ENCODE measurements around the gene MORN3.
"Not testable (repeated sequence)": the region's sequence is repeated elsewhere in the genome, so short reads cannot be mapped to it uniquely, and the experiment has no call there.

The MORN3 gene

GRCh38 chr12:121689430-121689829 is 20.0 kb upstream of the MORN3 start:
- DNase-seq, result no peak

DNA sequence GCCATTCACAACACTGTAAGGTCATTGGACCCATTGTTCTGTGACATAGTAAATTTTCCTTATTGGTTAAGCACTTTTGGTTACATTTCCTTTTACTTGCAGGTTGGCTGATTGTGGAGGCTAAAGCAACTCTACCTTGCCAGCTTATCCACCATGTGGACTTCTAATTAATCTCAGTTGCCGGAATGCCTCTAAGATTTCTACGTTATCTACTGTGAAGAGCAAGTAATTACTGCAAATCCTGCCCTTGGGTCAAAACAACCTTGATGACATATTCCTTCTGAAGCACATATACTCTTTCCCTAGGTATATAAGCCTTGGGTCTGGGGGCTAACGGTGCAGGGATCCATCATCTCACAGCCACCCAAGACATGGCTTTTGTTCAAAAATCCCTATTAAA is 19.5 kb upstream of the MORN3 start:
- no peak for DNase-seq

DNA sequence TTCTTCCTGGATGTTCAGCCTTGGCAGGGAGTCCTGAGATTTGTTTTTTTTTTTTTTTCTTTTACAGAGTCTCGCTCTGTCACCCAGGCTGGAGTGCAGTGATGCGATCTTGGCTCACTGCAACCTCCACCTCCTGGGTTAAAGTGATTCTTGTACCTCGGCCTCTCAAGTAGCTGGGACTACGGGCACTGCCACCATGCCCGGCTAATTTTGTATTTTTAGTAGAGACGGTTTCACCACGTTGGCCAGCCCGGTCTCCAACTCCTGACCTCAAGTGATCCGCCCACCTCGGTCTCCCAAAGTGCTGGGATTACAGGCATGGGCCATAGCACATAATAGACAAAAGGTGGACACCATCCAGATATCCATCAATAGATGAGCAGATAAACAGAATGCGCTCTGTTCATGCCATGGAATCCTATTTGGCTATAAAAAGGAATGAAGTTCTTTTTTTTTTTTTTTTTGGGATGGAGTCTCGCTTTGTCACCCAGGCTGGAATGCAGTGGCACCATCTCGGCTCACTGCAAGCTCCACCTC is 10.3 kb upstream of the MORN3 start:
- not testable (repeated sequence) for DNase-seq

DNA sequence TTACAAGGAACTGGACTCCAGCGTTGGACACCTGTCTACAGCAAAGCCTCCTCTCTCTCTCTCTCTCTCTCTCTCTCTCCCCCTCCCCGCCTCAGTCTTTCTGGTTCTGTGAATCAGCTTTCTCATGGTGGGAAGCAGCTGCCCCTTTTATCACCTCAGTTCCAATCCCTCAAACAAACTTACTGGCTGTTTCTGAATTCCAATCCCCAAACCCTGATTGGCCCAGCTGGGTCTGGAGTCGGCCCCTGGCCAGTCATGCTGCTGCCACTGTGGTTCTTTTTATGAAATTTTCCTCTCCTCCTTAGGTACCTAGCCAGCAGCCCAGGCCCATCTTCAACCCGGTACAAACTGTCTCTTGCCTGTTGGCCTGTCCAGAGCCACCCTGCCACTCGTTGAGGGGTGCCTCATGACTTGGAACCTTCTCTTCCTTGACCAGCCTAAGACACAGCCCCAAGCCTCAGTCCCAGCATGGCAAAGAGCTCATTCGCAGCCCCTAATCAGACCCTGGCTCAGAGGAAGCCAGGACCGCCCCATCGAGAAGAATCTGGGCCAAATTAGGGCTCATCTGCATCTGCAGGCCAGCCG is 9.4 kb upstream of the MORN3 start:
- DNase-seq, result no peak

- DNase-seq, result no peak
Observed at GRCh38 chr12:121678305-121678704, 8.9 kb upstream of the MORN3 start.

DNA sequence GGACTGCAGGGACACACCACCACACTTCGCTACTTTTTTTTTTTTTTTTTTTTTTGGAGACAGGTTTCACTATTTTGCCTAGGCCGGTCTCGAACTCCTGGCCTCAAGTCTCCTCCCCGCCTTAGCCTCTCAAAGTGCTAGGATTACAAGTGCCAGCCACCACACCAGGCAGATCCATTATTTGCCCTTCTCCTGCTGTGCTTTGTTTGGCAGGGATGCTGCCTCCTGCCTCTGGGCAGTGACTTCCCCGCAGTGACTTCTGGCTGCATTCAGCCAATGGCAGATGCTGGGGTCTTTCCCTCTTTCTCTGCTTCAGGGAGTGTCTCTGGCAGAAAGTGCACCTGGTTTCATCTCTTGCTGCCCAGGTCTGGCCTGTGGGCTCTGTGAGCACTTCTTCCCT is 6.7 kb upstream of the MORN3 start:
- DNase-seq, result no peak

DNA sequence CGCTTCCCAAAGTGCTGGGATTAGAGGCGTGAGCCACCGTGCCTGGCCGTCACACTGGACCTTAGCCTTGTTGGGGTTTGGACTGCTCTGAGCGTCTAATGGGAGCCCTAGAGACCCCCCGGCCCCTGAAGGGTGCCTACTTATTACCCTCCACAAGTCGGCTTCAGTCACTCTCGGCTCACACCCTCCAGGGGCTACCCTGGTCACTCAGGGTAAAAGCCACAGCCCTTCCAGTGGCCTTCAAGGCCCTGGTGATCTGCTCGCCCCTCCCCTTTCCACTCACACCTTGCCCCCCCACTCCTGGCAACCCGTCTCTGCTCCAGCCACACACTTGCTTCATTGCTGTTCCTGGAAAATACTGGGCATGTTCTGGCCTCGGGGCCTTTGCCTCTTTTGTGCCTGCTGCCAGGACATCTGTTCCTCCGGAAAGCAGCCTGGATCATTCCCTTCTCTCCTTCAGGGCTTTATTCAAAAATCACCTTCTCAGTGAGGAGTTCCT is 3.6 kb upstream of the MORN3 start:
- no peak for DNase-seq

DNA sequence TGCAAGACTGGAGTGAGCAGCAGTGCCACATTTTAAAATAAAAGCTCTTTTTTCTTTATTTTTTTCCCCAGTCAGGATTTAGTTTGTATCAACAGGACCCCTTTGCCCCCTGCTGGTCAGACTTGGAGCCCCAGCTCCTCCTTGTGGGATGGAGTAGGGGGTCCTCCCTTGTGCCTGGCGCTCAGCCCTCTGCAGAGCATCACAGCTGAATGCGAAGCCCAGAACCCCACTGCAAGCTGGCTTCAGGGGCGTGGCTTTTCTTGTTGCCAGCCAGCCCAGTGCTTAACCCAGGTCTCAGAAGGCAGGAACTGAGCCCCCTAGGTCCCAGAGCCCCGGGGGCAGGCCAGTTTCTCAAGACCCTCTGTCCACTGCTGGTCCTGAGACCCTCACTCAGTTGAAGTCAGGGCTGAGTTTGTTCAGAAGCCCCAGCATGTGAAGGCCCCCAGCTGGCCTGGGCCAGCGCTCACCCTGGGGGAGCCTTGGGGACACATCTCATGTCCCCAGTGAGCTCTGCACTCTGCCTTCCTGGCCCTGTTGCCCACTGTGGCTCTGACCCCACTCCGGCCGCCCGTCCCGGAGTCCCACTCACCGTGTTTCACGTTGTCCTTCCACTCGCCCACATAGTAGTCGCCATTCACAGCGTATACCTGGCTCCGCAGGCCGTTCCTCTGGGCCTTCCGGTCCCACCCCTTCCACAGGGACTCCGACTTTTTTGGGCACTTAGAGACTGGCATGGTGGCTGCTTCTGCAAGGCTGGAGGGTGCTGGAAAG is 519 bp downstream of the MORN3 start:
- DNase-seq, result peak; percentile 46

- not testable (repeated sequence) for DNase-seq
Observed at GRCh38 chr12:121666829-121667228, 2.6 kb downstream of the MORN3 start.

GRCh38 chr12:121663610-121663929 is 5.9 kb downstream of the MORN3 start:
- DNase-seq, result no peak

- DNase-seq, result not testable (repeated sequence)
Observed at GRCh38 chr12:121661353-121662105, 7.9 kb downstream of the MORN3 start.

- DNase-seq, result no peak
Observed at GRCh38 chr12:121657305-121658008, 12.0 kb downstream of the MORN3 start.

DNA sequence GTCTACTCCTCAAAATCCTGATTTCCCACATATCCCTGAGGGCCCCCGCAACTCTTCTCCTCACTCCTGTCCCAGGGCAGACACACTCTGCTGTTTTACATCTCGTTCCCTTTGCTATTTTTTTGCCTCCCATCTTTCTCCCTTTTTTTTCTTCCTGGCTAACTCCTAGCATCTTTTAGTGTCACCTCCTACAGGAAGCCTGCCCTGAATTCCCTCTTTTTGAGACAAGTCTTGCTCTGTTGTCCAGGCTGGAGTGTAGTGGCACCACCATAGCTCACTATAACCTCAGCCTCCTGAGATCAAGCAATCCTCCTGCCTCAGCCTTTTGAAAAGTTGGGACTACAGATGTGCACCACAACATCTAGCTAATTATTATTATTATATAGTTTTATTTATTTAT is 13.3 kb downstream of the MORN3 start:
- no peak for DNase-seq

DNA sequence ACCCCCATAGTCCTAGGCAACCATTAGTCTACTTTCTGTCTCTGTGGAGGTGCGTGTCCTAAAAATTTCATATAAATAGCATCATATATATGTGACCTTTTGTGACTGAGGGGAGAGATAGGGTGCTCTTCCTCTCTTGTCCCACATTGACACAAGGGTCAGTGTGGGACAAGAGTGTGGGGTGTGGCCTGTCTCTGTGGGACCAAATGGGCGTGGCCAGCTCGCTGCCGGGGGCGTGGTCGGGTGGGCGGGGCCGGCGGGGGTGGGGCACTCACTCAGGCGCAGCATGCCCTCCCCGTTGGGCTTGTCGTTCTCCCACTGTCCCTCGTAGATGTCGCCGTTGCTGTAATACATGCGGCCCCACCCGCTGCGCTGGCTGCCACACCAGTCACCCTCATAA is 15.5 kb downstream of the MORN3 start:
- no peak for DNase-seq

DNA sequence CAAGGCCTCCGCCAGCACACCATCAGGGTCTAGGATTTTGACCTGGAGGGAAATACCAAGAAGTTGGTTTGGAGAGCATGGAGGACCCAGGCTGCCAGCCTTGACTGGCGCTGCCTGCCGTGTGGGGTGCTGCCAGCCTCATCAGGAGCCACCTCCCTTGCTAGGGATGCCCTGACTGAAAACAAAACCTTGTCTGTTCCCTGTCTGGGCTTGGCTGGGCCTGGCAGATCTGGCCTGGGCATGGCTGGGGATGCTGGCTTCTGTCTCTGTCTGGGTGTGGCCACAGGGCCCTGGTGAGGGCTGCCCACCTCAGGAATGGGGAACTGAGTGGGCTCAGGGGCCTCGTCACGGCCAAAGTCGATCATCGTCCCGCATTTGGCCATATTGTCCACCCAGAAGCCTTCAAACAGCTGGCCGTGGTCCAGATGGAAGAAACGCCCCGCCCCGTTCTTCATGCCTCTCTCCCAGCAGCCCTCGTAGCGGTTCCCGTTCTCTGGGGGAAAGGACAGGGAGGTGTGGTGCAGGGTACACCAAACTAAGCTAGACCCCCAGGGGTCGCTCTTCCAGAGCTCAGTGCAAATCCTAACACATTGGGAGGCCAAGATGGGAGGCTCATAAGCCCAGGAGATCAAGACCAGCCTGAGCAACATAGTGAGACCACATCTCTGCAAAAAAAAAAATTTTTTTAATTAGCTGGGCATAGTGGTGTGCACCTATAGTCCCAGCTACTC is 16.5 kb downstream of the MORN3 start:
- no peak for DNase-seq

DNA sequence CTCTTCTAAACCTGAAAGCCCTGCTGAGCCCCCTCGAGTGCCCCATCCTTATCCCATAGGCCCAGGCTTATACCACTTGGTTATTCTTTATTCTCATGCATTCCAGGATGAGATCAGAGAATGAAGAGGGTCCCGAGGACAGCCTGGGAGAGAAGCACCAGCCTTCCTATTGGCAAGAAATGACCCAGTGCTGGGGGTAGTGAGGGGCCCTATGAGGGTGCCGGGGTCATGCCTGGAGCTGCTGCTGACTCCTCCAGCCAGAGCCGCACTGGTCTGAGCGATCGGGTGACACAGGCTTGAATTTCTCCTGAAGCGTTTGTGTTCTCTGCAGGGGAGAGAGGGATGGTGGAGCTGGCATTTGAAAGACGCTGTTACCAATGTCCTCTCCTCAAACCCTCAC is 18.1 kb downstream of the MORN3 start:
- no peak for DNase-seq

- no peak for DNase-seq
Observed at GRCh38 chr12:121649819-121650353, 19.6 kb downstream of the MORN3 start.

- no peak for DNase-seq
Observed at GRCh38 chr12:121649322-121649721, 20.1 kb downstream of the MORN3 start.

- no peak for DNase-seq
Observed at GRCh38 chr12:121648458-121649028, 20.9 kb downstream of the MORN3 start.

- DNase-seq, result no peak
Observed at GRCh38 chr12:121641343-121641630, 28.2 kb downstream of the MORN3 start.

DNA sequence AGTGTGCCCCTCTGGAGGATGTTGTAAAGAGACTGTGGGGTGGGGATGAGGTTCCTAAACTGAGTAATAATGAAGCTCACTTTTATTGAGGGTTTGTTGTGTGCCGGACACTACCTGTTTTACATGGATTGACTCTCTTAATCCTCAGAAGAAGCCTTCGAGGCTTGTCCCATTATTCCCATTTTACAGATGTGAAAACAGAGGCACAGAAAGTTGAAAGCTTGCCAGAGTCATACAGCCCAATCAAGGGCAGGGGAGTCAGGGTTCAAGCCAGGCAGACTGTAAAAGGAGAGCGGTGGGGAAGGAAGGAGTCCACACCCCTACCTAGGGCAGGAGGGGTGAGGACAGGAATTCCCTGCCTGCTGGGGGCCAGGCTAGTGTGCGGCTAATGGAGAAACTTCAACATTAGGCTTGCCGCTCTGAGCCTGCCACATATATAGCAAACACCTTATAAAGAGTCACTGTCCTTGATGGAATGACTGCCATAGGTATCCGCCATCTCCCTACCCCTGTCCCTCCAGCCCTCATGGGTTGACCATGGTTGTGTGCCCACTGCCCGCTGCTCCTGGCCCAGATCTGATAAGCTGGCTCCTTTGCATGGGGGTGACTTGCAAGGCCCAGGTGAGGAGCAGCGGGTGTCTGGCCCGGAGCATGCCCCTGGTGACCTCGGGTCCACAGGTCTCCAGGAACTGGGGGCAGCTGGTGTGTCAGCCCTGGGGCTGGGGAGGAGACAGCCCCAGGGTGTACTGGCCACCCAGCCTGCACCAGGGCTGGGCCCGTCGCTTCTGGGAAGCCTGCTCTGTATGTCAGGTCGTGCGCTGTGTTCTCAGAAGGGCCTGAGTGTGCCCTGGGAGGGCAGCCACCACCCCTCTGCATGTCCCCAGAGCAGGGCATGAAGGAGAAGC is 30.9 kb downstream of the MORN3 start:
- no peak for DNase-seq
